Measurements from ENCODE around the gene UBA7. TPM values are rescaled to one million over a fixed set of nuclear protein-coding genes. Genes with fewer than 3 reads are reported as not detected.

UBA7 gene
- polyA plus RNA-seq, 1 donor = 18.3 TPM

Other genes with a start within 250 kb of the UBA7 start
- 56.2 TPM for gene APEH, start 139.6 kb downstream of the UBA7 start, polyA plus RNA-seq (ENCODE audit: insufficient read length)
- 8.6 TPM for gene MST1, start 124.5 kb downstream of the UBA7 start, polyA plus RNA-seq (ENCODE audit: insufficient read length)
- gene RNF123, start 124.4 kb downstream of the UBA7 start, polyA plus RNA-seq (ENCODE audit: insufficient read length) = 42.5 TPM
- gene AMIGO3, start 94.3 kb downstream of the UBA7 start, polyA plus RNA-seq (ENCODE audit: insufficient read length) = 2.7 TPM
- 10.8 TPM for gene GMPPB, start 90.0 kb downstream of the UBA7 start, polyA plus RNA-seq (ENCODE audit: insufficient read length)
- 22.6 TPM for gene IP6K1, start 27.4 kb downstream of the UBA7 start, polyA plus RNA-seq (ENCODE audit: insufficient read length)
- 0.25 TPM for gene CDHR4, start 14.1 kb downstream of the UBA7 start, polyA plus RNA-seq (ENCODE audit: insufficient read length)
- 6.8 TPM for gene INKA1, start 10.7 kb downstream of the UBA7 start, polyA plus RNA-seq (ENCODE audit: insufficient read length)
- gene TRAIP, start 42.6 kb upstream of the UBA7 start, polyA plus RNA-seq (ENCODE audit: insufficient read length) = 4.3 TPM
- gene CAMKV, start 56.0 kb upstream of the UBA7 start, polyA plus RNA-seq (ENCODE audit: insufficient read length) = 0.13 TPM
- gene MST1R, start 89.9 kb upstream of the UBA7 start, polyA plus RNA-seq (ENCODE audit: insufficient read length) = 2.4 TPM
- 5.8 TPM for gene MON1A, start 115.9 kb upstream of the UBA7 start, polyA plus RNA-seq (ENCODE audit: insufficient read length)
- 79.4 TPM for gene RBM6, start 126.2 kb upstream of the UBA7 start, polyA plus RNA-seq (ENCODE audit: insufficient read length)